Measurements from ENCODE around the gene GPR15LG. TPM values are rescaled to one million over a fixed set of nuclear protein-coding genes. Genes with fewer than 3 reads are reported as not detected.

Gene GPR15LG
- total and polyA plus RNA-seq, 10 of the 15 experiments (the other 5 are each of a cell fraction or from before 2014, with no cell fraction given), result 1.1 to 12.2 (median 1.4) TPM

DNA sequence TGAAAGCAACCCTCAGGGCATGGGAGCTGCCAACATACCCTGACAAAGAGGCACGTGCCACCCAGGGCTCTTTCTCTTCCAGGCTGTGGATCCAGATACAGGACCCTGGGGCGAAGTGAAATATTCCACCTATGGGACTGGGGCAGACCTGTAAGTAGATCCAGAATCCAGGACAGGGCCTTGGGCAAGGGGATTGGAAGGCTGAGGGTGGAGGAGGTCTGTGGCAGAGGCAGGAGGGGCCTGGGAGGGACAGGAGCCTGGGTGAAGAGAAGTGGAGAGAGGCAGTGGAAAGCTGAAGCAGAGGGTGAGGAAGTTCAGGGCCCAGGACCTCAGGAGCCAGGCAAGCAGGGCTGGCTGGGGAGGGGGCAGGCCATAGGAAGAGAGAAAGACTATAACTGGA is 38.0 kb downstream of the GPR15LG start (continued):
- TF ChIP-seq, protein P1, sequence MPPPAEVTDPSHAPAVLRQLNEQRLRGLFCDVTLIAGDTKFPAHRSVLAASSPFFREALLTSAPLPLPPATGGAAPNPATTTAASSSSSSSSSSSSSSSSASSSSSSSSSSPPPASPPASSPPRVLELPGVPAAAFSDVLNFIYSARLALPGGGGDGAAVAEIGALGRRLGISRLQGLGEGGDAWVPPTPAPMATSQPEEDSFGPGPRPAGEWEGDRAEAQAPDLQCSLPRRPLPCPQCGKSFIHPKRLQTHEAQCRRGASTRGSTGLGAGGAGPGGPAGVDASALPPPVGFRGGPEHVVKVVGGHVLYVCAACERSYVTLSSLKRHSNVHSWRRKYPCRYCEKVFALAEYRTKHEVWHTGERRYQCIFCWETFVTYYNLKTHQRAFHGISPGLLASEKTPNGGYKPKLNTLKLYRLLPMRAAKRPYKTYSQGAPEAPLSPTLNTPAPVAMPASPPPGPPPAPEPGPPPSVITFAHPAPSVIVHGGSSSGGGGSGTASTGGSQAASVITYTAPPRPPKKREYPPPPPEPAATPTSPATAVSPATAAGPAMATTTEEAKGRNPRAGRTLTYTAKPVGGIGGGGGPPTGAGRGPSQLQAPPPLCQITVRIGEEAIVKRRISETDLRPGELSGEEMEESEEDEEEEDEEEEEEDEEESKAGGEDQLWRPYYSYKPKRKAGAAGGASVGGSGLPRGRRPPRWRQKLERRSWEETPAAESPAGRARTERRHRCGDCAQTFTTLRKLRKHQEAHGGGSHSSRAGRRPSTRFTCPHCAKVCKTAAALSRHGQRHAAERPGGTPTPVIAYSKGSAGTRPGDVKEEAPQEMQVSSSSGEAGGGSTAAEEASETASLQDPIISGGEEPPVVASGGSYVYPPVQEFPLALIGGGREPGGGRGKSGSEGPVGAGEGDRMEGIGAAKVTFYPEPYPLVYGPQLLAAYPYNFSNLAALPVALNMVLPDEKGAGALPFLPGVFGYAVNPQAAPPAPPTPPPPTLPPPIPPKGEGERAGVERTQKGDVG (CRISPR knock-in tag; IDR thresholded peaks at IDR 0.05), result no peak
- TF ChIP-seq PML (IDR thresholded peaks at IDR 0.05; ENCODE audit: low read length) (no peak), BCL11A (IDR thresholded peaks at IDR 0.05; ENCODE audit: low read depth, low read length) (no peak), POLR2A (IDR thresholded peaks at IDR 0.05; ENCODE audit: low read depth, low read length) (no peak), FOXK2 (IDR thresholded peaks at IDR 0.05) (no peak), HCFC1 (IDR thresholded peaks at IDR 0.05; ENCODE audit: low read length) (no peak), YBX1 (IDR thresholded peaks at IDR 0.05) (no peak)
- TF ChIP-seq, protein P2, sequence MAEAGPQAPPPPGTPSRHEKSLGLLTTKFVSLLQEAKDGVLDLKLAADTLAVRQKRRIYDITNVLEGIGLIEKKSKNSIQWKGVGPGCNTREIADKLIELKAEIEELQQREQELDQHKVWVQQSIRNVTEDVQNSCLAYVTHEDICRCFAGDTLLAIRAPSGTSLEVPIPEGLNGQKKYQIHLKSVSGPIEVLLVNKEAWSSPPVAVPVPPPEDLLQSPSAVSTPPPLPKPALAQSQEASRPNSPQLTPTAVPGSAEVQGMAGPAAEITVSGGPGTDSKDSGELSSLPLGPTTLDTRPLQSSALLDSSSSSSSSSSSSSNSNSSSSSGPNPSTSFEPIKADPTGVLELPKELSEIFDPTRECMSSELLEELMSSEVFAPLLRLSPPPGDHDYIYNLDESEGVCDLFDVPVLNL (IDR thresholded peaks at IDR 0.05; ENCODE audit: low read depth, low read length), result no peak

DNA sequence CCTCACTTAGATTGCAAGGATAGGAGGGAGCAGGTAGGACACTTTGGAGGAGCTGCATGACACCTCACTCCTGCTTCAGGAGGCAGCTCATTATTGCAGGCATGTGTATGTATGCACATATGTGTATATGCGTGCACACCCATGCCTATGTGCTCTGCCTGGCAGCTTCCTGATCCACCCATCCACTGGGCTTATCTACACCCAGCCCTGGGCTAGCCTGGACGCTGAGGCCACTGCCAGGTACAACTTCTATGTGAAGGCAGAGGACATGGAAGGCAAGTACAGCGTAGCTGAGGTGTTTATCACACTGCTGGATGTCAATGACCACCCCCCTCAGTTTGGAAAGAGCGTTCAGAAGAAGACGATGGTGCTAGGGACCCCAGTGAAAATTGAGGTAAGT is 38.4 kb downstream of the GPR15LG start:
- RAD21 ChIA-PET (ENCODE audit: unreplicated experiment), result interaction anchor here (0.7 to 1.9 kb wide), 3 partner anchors 64 to 152 kb away, joined by 3 to 9 read pairs (median 3); no protein-coding TSS in a partner anchor
- FAIRE-seq (no peak), DNase-seq (ENCODE audit: low read depth, low spot score) (no peak), ATAC-seq (no peak)
- H3K79me2 ChIP-seq (ENCODE audit: control insufficient read depth, insufficient read depth, low read length), result no peaks in the 10 kb centered on the region
- H2AFZ ChIP-seq (ENCODE audit: control insufficient read depth, low read depth, low read length), result no peak overlapping the region
- CTCF ChIA-PET, result interaction anchor here (1.1 to 28.3 kb wide), 7 partner anchors 11 to 86 kb away, joined by 3 to 788 read pairs (median 4); partner anchors contain the start of gene GPR15LG
- H3K9ac ChIP-seq (ENCODE audit: control insufficient read depth, insufficient read depth, low read length), result no peak overlapping the region
- no peak overlapping the region for H3K4me2 ChIP-seq (ENCODE audit: control insufficient read depth, insufficient read depth)
- H3K4me3 ChIP-seq, result no peak overlapping the region
- intact Hi-C loops (cut with micrococcal nuclease; ENCODE audit: unreplicated experiment), result no loop called here
- no peaks in the 10 kb centered on the region for H3K9me3 ChIP-seq (replicated peaks; ENCODE audit: control insufficient read depth, insufficient read depth, low read length)
- H4K20me1 ChIP-seq (ENCODE audit: control insufficient read depth, insufficient read depth), result no peaks in the 10 kb centered on the region
- H3K27me3 ChIP-seq (replicated peaks in 1 of 2; ENCODE audit: control insufficient read depth in 2 of 2, insufficient read depth in 2 of 2, low read length in 1 of 2), result peaks cover 0 to under 1% of the 10 kb centered on the region in 2 experiments
- SMC1A ChIA-PET (ENCODE audit: uncharacterized antibody, unreplicated experiment), result interaction anchor here (4.6 kb wide), 1 partner anchor 64 kb away, joined by 29 read pairs; no protein-coding TSS in a partner anchor
- WGBS (ENCODE audit: insufficient coverage, insufficient replicate concordance, low lambda C conversion rate, missing lambda C conversion rate), result 15% methylated on average over 5 of the region's 5 CpGs
- POLR2A ChIA-PET, result no interaction called here
- no peak overlapping the region for H3K27ac ChIP-seq (ENCODE audit: control insufficient read depth, insufficient read depth)
- no peaks in the 10 kb centered on the region for H3K4me1 ChIP-seq (ENCODE audit: control insufficient read depth, insufficient read depth, low read length)
- no peaks in the 10 kb centered on the region for H3K36me3 ChIP-seq (ENCODE audit: control insufficient read depth in 2 of 2, insufficient read depth in 2 of 2, low read length in 1 of 2)
- in situ Hi-C loops (cut with MboI), result no loop called here
- BruUV-seq (replicated peaks), result no TSS peak
- TF ChIP-seq CBFB (IDR thresholded peaks at IDR 0.05; ENCODE audit: low read depth), result no peak
- no peak for TF ChIP-seq DPF2 (IDR thresholded peaks at IDR 0.05)
- TF ChIP-seq ZNF24 (IDR thresholded peaks at IDR 0.05), result no peak
- no peak for TF ChIP-seq MEF2B (IDR thresholded peaks at IDR 0.05; ENCODE audit: partially characterized antibody, poor library complexity, severe bottlenecking)
- TF ChIP-seq, protein P3, sequence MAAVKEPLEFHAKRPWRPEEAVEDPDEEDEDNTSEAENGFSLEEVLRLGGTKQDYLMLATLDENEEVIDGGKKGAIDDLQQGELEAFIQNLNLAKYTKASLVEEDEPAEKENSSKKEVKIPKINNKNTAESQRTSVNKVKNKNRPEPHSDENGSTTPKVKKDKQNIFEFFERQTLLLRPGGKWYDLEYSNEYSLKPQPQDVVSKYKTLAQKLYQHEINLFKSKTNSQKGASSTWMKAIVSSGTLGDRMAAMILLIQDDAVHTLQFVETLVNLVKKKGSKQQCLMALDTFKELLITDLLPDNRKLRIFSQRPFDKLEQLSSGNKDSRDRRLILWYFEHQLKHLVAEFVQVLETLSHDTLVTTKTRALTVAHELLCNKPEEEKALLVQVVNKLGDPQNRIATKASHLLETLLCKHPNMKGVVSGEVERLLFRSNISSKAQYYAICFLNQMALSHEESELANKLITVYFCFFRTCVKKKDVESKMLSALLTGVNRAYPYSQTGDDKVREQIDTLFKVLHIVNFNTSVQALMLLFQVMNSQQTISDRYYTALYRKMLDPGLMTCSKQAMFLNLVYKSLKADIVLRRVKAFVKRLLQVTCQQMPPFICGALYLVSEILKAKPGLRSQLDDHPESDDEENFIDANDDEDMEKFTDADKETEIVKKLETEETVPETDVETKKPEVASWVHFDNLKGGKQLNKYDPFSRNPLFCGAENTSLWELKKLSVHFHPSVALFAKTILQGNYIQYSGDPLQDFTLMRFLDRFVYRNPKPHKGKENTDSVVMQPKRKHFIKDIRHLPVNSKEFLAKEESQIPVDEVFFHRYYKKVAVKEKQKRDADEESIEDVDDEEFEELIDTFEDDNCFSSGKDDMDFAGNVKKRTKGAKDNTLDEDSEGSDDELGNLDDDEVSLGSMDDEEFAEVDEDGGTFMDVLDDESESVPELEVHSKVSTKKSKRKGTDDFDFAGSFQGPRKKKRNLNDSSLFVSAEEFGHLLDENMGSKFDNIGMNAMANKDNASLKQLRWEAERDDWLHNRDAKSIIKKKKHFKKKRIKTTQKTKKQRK (IDR thresholded peaks at IDR 0.05; ENCODE audit: low read depth, low read length), result no peak
- TF ChIP-seq, protein P4, sequence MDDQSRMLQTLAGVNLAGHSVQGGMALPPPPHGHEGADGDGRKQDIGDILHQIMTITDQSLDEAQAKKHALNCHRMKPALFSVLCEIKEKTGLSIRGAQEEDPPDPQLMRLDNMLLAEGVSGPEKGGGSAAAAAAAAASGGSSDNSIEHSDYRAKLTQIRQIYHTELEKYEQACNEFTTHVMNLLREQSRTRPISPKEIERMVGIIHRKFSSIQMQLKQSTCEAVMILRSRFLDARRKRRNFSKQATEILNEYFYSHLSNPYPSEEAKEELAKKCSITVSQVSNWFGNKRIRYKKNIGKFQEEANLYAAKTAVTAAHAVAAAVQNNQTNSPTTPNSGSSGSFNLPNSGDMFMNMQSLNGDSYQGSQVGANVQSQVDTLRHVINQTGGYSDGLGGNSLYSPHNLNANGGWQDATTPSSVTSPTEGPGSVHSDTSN (IDR thresholded peaks at IDR 0.05; ENCODE audit: insufficient replicate concordance, low read depth, low read length), result no peak
- TF ChIP-seq BACH1 (IDR thresholded peaks at IDR 0.05; ENCODE audit: borderline replicate concordance), result no peak
- no peak for TF ChIP-seq MEF2A (IDR thresholded peaks at IDR 0.05; ENCODE audit: insufficient read depth, low read depth, low read length)
- TF ChIP-seq YY1 (IDR thresholded peaks at IDR 0.05; ENCODE audit: low read depth, low read length), result no peak

Data from GM12878 (cell line).